Liver (tissue), 9 donors: Measurements from ENCODE around the gene COQ2. TPM values are rescaled to one million over a fixed set of nuclear protein-coding genes. Genes with fewer than 3 reads are reported as not detected.

Experiments
- DNase-seq: peaks from one replicate; pipeline ENCODE4 v3.0.0-alpha.2; 2017; ENCODE audit warnings: low spot score
- H3K27ac ChIP-seq, 2 donors: one replicate each; pipeline ENCODE4 v1.7.0; 2013; ENCODE audit warnings: inconsistent platforms in 2 of 2, low read length in 2 of 2, control low read depth in 1 of 2, low read depth in 1 of 2, mild to moderate bottlenecking in 1 of 2
- H3K27me3 ChIP-seq, 4 donors: one replicate each; pipeline versions ENCODE4 v1.6.1 to v1.7.0; 2013; ENCODE audit warnings: low read length in 3 of 4, inconsistent platforms in 1 of 4, mild to moderate bottlenecking in 1 of 4, moderate library complexity in 1 of 4; ENCODE audit not compliant: control insufficient read depth in 4 of 4, insufficient read depth in 4 of 4
- H3K36me3 ChIP-seq, 4 donors: one replicate each; pipeline versions ENCODE4 v1.6.1 to v1.7.0; 2013; ENCODE audit warnings: low read length in 3 of 4, mild to moderate bottlenecking in 3 of 4, low read depth in 1 of 4, moderate library complexity in 1 of 4; ENCODE audit not compliant: control insufficient read depth in 4 of 4, insufficient read depth in 3 of 4
- H3K4me1 ChIP-seq, 4 donors: one replicate each; pipeline versions ENCODE4 v1.6.1 to v1.7.0; 2013; ENCODE audit warnings: low read length in 3 of 4, mild to moderate bottlenecking in 3 of 4, moderate library complexity in 1 of 4; ENCODE audit not compliant: control insufficient read depth in 4 of 4, insufficient read depth in 4 of 4
- H3K4me3 ChIP-seq, 3 donors: one replicate each; pipeline versions ENCODE4 v1.6.1 to v1.7.0; 2013; ENCODE audit warnings: low read length in 3 of 3, control low read depth in 1 of 3, low read depth in 1 of 3, mild to moderate bottlenecking in 1 of 3
- H3K9ac ChIP-seq, 2 donors: one replicate each; pipeline ENCODE4 v1.7.0; 2013; ENCODE audit warnings: low read length in 2 of 2, mild to moderate bottlenecking in 2 of 2, moderate library complexity in 2 of 2, control low read depth in 1 of 2, low read depth in 1 of 2
- H3K9me3 ChIP-seq, 4 donors: one replicate each; pipeline versions ENCODE4 v1.6.1 to v1.7.0; 2013; ENCODE audit warnings: low read length in 3 of 4; ENCODE audit not compliant: control insufficient read depth in 4 of 4
- ATF3 ChIP-seq: IDR thresholded peaks from 2 replicates; pipeline ENCODE4 v1.6.1; 2016; ENCODE audit warnings: antibody characterized with exemption
- CTCF ChIP-seq: fragments of 150-350 bp; IDR thresholded peaks from 2 replicates; pipeline ENCODE4 v1.5.1; 2017; ENCODE audit warnings: improper control_type of control experiment, low read depth, low read length; ENCODE audit not compliant: missing input control
- EGR1 ChIP-seq, 2 donors: IDR thresholded peaks; 2 replicates each; pipeline ENCODE4 v1.6.1; 2016 to 2018; ENCODE audit warnings: antibody characterized with exemption in 2 of 2, low read depth in 2 of 2
- FOXA1 ChIP-seq: IDR thresholded peaks from 2 replicates; pipeline ENCODE4 v1.6.1; 2016; ENCODE audit warnings: antibody characterized with exemption
- FOXA2 ChIP-seq: IDR thresholded peaks from 2 replicates; pipeline ENCODE4 v1.6.1; 2016; ENCODE audit warnings: antibody characterized with exemption
- GABPA ChIP-seq, 2 donors: IDR thresholded peaks in 1 of 2; conservative IDR thresholded peaks in 1 of 2; 2 replicates each; pipeline ENCODE4 v1.6.1; 2016; ENCODE audit warnings: antibody characterized with exemption in 2 of 2, mild to moderate bottlenecking in 1 of 2, moderate library complexity in 1 of 2
- HNF4A ChIP-seq, 2 donors: conservative IDR thresholded peaks; 2 replicates each; pipeline ENCODE4 v1.6.1; 2016; ENCODE audit warnings: antibody characterized with exemption in 2 of 2, mild to moderate bottlenecking in 2 of 2
- HNF4G ChIP-seq: IDR thresholded peaks from 2 replicates; pipeline ENCODE4 v1.6.1; 2016; ENCODE audit warnings: antibody characterized with exemption
- JUND ChIP-seq, 2 donors: IDR thresholded peaks; 2 replicates each; pipeline ENCODE4 v1.6.1; 2016; ENCODE audit warnings: antibody characterized with exemption in 2 of 2
- NR2F2 ChIP-seq: IDR thresholded peaks from 2 replicates; pipeline ENCODE4 v1.6.1; 2016; ENCODE audit warnings: antibody characterized with exemption
- RAD21 ChIP-seq, 2 donors: IDR thresholded peaks; 2 replicates each; pipeline ENCODE4 v1.6.1; 2016; ENCODE audit warnings: antibody characterized with exemption in 2 of 2, mild to moderate bottlenecking in 2 of 2
- REST ChIP-seq: IDR thresholded peaks from 2 replicates; pipeline ENCODE4 v1.6.1; 2016; ENCODE audit warnings: antibody characterized with exemption, mild to moderate bottlenecking
- RXRA ChIP-seq, 2 donors: IDR thresholded peaks; 2 replicates each; pipeline ENCODE4 v1.6.1; 2017 to 2018; ENCODE audit warnings: antibody characterized with exemption in 2 of 2, mild to moderate bottlenecking in 1 of 2
- SP1 ChIP-seq: IDR thresholded peaks from 2 replicates; pipeline ENCODE4 v1.6.1; 2018; ENCODE audit warnings: antibody characterized with exemption, mild to moderate bottlenecking
- TAF1 ChIP-seq: conservative IDR thresholded peaks from 2 replicates; pipeline ENCODE4 v1.6.1; 2016; ENCODE audit warnings: antibody characterized with exemption, mild to moderate bottlenecking
- YY1 ChIP-seq: IDR thresholded peaks from 2 replicates; pipeline ENCODE4 v1.6.1; 2016; ENCODE audit warnings: antibody characterized with exemption, mild to moderate bottlenecking
- ZBTB33 ChIP-seq: IDR thresholded peaks from 2 replicates; pipeline ENCODE4 v1.6.1; 2016; ENCODE audit warnings: antibody characterized with exemption
- WGBS: extraction: QIAGEN DNeasy Blood & Tissue Kit; methylation state at CpG from one replicate; pipeline ENCODE4 v1.1.7; 2013; 5-methylcytosine and 5-hydroxymethylcytosine counted together
- polyA plus RNA-seq, 2 donors: library from polyadenylated mRNA; stranded (reverse) in 1 of 2; unstranded in 1 of 2; fragments of 200-250 nt in 1 of 2; fragments of >200 nt in 1 of 2; fragmentation: Nextera tagmentation in 1 of 2; extraction: Ambion mirVana in 1 of 2; gene quantifications; one replicate each; pipeline versions ENCODE4 v1.2.1 to v1.2.3, GENCODE V29; 2013 to 2015
- total RNA-seq, 2 donors: library from RNA; depleted of rRNA; stranded (reverse); fragments of >200 nt; gene quantifications; one replicate each; pipeline ENCODE4 v1.2.3, GENCODE V29; 2014
- TF ChIP-seq, protein P1 (sequence below): IDR thresholded peaks from 2 replicates; pipeline ENCODE4 v1.6.1; 2016; ENCODE audit warnings: antibody characterized with exemption
- donor health status: healthy.
- donor health status: healthy.
- donor health status: healthy.
- donor health status: healthy.
- donor health status: healthy.

Gene COQ2
- total and polyA plus RNA-seq, 4 donors, result 8.6 to 13.6 (median 10.8) TPM

DNA sequence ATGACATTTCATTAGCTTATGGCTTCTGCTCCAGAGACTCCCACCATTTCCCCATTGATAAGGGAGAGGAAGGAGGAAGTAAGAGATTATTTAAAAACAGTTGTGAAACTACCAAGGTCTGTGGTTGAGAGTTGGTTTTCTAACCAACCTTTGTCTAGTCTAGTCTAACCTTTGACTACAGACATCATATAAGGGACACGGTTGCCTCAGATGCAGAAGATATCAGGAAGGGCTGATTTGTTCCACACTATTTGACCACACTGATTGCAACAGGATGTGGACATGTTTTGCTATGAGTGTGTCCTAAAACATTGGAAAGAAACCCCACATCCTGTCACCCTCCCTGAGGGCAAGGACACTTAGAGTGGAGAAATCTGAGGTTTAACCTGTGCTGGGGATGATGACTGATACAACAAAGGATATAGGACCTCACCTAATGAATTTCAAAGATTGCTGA, 53.0 kb downstream of the COQ2 start:
- TF ChIP-seq SP1, result no peak
- TF ChIP-seq REST, result no peak
- TF ChIP-seq FOXA2, result no peak
- no peak for TF ChIP-seq TAF1
- no peak for TF ChIP-seq FOXA1
- no peak for TF ChIP-seq GABPA (IDR thresholded peaks at IDR 0.05 in 1 of 2, conservative IDR thresholded peaks at IDR 0.05 in 1 of 2)
- TF ChIP-seq NR2F2, result no peak
- no peak for TF ChIP-seq RAD21 (IDR thresholded peaks at IDR 0.05)
- TF ChIP-seq HNF4A (conservative IDR thresholded peaks at IDR 0.05), result no peak
- TF ChIP-seq CTCF, result no peak
- TF ChIP-seq HNF4G, result no peak
- no peak for TF ChIP-seq YY1
- no peak for TF ChIP-seq JUND (IDR thresholded peaks at IDR 0.05)
- TF ChIP-seq EGR1 (IDR thresholded peaks at IDR 0.05; ENCODE audit: low read depth in 2 of 2), result no peak
- TF ChIP-seq ATF3, result no peak
- no peak for TF ChIP-seq ZBTB33
- no peak for TF ChIP-seq RXRA (IDR thresholded peaks at IDR 0.05)
- Histone ChIP-seq H3K36me3 (no peaks in the 10 kb centered on the region), H3K4me3 (no peak overlapping the region), H3K9ac (no peak overlapping the region), H3K4me1 (no peaks in the 10 kb centered on the region), H3K27me3 (no peaks in the 10 kb centered on the region), H3K9me3 (no peaks in the 10 kb centered on the region), H3K27ac (no peak overlapping the region)
- WGBS, result 42% methylated on average over 1 of the region's 1 CpG
- no peak for DNase-seq

DNA sequence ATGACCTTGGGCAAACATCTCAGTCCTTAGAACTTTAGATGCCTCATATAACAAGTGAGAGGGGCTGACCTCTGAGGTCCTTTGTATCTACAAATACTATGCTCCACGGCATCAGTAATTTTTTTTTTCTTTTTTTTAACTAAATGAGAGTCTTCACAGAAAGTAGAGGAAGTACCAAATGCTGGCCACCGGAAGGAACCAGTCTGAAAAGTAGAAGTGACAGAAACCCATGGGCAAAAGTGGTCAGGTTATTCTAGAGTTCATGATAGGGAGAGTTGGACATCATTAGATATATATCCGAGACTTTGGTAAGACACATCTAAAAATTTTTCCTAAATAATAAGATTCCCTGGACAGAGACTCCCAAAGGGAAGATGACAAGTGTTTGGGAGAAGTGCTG, 53.7 kb downstream of the COQ2 start:
- Histone ChIP-seq H3K27ac (no peak overlapping the region), H3K4me1 (no peaks in the 10 kb centered on the region), H3K4me3 (no peak overlapping the region), H3K36me3 (no peaks in the 10 kb centered on the region), H3K9me3 (no peaks in the 10 kb centered on the region), H3K27me3 (no peaks in the 10 kb centered on the region), H3K9ac (no peak overlapping the region)
- WGBS, result 81% methylated on average over 3 of the region's 3 CpGs
- no peak for DNase-seq
- TF ChIP-seq RAD21 (IDR thresholded peaks at IDR 0.05) (no peak), HNF4A (conservative IDR thresholded peaks at IDR 0.05) (no peak), REST (no peak), GABPA (IDR thresholded peaks at IDR 0.05 in 1 of 2, conservative IDR thresholded peaks at IDR 0.05 in 1 of 2) (no peak), ZBTB33 (no peak), YY1 (no peak), TAF1 (no peak), FOXA1 (no peak), ATF3 (no peak), JUND (IDR thresholded peaks at IDR 0.05) (no peak), NR2F2 (no peak)
- TF ChIP-seq, protein P1, sequence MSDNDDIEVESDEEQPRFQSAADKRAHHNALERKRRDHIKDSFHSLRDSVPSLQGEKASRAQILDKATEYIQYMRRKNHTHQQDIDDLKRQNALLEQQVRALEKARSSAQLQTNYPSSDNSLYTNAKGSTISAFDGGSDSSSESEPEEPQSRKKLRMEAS, result no peak
